ENCODE measurements around the gene PPP1R15B. TPM values are rescaled to one million over a fixed set of nuclear protein-coding genes. Genes with fewer than 3 reads are reported as not detected.
A peak's percentile ranks its signal among the peaks of the same experiment; 100 is the strongest.

PPP1R15B gene
- total RNA-seq, 1 experiment from 2014 or later = 45.9 TPM

DNA sequence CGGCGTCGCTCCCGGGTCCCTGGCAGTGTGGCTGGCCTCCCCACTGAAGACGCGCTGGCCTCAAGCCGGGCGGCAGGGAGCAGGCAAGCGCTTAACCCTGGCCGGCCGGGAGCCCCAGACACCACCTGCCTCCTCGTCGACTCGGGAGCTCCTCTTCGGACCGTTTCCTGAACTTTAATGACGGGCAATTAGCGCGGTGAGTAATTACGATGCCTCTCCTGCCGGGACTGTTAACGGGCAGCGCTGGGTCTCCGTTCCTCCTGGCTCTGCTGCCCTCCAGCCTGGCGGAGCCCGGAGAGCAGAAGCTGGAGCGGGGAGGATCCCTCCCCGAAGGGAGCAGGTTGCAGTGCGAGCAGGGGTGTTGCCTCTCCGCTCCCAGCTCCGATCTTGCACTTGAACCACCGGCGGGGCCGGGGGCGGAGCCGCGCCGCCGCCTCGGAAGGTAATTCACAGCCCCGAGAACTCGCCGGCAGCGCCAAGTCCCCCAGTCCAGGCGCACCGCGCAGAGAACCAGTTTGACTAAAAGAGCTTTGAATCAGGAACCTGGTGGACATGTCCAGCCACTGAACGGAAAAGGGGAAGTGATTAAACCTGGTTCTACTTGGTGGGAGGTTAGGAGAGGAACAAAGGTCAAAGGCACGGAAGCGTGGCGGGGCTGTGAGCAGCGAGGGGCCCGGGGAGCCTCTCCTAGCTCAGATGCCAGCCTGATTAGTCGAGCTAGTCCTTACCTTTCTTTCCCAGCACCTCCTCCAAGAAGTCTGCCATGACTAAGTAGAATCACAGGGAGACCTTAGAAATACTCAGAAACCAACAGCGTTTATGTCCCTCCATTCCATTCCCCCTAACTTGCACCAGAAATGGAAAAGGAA is 33.6 kb downstream of the PPP1R15B start:
- Histone ChIP-seq H3K79me1 (ENCODE audit: insufficient read depth, low read depth, low read length, poor library complexity, severe bottlenecking) (no peaks in the 10 kb centered on the region), H2BK5ac (ENCODE audit: insufficient read length, low read length) (no peak overlapping the region), H3K79me2 (ENCODE audit: insufficient read depth, low read length) (no peaks in the 10 kb centered on the region), H3K4me1 (ENCODE audit: insufficient read depth, low read length) (peaks cover 2% of the 10 kb centered on the region; the same call in 1 of the 2 replicates), H2AFZ (ENCODE audit: low read length) (peak overlapping the region; percentile 91), H3K27ac (ENCODE audit: insufficient read length, low read depth, low read length) (no peak overlapping the region), H4K5ac (ENCODE audit: insufficient read length, low read depth, low read length) (no peak overlapping the region), H3K56ac (ENCODE audit: insufficient read length, low read depth, low read length) (no peak overlapping the region), H3K18ac (ENCODE audit: insufficient read length, low read depth, low read length) (no peak overlapping the region), H3K23me2 (ENCODE audit: insufficient read length, low read depth, low read length, poor library complexity, severe bottlenecking) (peaks cover 10% of the 10 kb centered on the region), H2BK20ac (ENCODE audit: low read depth, low read length, poor library complexity, severe bottlenecking) (no peak overlapping the region), H3K9me3 (ENCODE audit: control insufficient read depth, low read depth, low read length) (no peaks in the 10 kb centered on the region), H2BK12ac (ENCODE audit: insufficient read length, low read depth, low read length) (no peak overlapping the region), H3K27me3 (ENCODE audit: insufficient read depth, low read length) (peaks cover 17% of the 10 kb centered on the region; the same call in 1 of the 2 replicates), H2BK120ac (ENCODE audit: low read depth, low read length, poor library complexity, severe bottlenecking) (no peak overlapping the region), H3K23ac (ENCODE audit: insufficient read length, low read depth, low read length) (no peak overlapping the region), H2AK5ac (ENCODE audit: insufficient read length, low read length) (no peak overlapping the region), H3K9ac (ENCODE audit: extremely low read depth, insufficient read length, low read length) (peak overlapping the region; percentile 30), H3K14ac (ENCODE audit: insufficient read depth, low read length) (peak overlapping the region; percentile 74), H4K20me1 (ENCODE audit: control insufficient read depth, insufficient read depth, insufficient read length) (peaks cover 2% of the 10 kb centered on the region), H2BK15ac (ENCODE audit: low read depth, low read length) (no peak overlapping the region), H3T11ph (ENCODE audit: low read length) (no peak overlapping the region), H3K4me2 (ENCODE audit: insufficient read depth, insufficient read length, low read length) (peak overlapping the region; percentile 60), H4K8ac (replicated peaks; ENCODE audit: insufficient read length, low read depth, low read length) (no peak overlapping the region), H3K4ac (ENCODE audit: low read depth, low read length) (no peak overlapping the region), H4K91ac (ENCODE audit: insufficient read length, low read depth, low read length) (no peak overlapping the region)
- H3K4me3 Mint-ChIP-seq = peak overlapping the region; percentile 72 to 86
- H3K4me1 Mint-ChIP-seq = peaks cover 8 to 9% of the 10 kb centered on the region in 2 experiments
- DNase-seq = peak; percentile 79
- H3K27ac Mint-ChIP-seq = peak overlapping the region in 1 of 3 experiments; percentile 66; a peak in 1 of 7 replicates
- H3K36me3 Mint-ChIP-seq (ENCODE audit: insufficient read depth in 1 of 3, low read depth in 3 of 3) = no peaks in the 10 kb centered on the region
- H3K9me3 Mint-ChIP-seq = no peaks in the 10 kb centered on the region
- peaks cover 36% of the 10 kb centered on the region for H3K27me3 Mint-ChIP-seq (ENCODE audit: low read depth)
- TF ChIP-seq, protein P1, sequence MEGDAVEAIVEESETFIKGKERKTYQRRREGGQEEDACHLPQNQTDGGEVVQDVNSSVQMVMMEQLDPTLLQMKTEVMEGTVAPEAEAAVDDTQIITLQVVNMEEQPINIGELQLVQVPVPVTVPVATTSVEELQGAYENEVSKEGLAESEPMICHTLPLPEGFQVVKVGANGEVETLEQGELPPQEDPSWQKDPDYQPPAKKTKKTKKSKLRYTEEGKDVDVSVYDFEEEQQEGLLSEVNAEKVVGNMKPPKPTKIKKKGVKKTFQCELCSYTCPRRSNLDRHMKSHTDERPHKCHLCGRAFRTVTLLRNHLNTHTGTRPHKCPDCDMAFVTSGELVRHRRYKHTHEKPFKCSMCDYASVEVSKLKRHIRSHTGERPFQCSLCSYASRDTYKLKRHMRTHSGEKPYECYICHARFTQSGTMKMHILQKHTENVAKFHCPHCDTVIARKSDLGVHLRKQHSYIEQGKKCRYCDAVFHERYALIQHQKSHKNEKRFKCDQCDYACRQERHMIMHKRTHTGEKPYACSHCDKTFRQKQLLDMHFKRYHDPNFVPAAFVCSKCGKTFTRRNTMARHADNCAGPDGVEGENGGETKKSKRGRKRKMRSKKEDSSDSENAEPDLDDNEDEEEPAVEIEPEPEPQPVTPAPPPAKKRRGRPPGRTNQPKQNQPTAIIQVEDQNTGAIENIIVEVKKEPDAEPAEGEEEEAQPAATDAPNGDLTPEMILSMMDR (conservative IDR thresholded peaks at IDR 0.05) = no peak; the same call in 2 of the 3 replicates
- no CpG with 5 or more reads among the region's 55 CpGs for WGBS (ENCODE audit: extremely low coverage, insufficient read length, low lambda C conversion rate)
